Measurements from ENCODE around the gene RNF2.
"Not testable (repeated sequence)": the region's sequence is repeated elsewhere in the genome, so short reads cannot be mapped to it uniquely, and the experiment has no call there.

DNA sequence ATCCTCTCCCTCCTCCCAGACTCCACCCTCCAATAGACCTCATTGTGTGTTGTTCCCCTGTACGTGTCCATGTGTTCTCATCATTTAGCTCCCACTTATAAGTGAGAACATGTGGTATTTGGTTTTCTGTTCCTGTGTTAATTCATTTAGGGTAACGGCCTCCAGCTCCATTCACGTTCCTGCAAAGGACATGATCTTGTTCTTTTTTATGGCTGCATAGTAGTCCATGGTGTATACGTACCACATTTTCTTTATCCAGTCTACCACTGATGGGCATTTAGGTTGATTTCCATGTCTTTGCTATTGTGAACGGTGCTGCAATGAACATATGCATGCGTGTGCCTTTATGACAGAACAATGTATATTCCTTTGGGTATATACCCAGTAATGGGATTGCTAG is 45.4 kb upstream of the RNF2 start:
- TF ChIP-seq, protein P1, sequence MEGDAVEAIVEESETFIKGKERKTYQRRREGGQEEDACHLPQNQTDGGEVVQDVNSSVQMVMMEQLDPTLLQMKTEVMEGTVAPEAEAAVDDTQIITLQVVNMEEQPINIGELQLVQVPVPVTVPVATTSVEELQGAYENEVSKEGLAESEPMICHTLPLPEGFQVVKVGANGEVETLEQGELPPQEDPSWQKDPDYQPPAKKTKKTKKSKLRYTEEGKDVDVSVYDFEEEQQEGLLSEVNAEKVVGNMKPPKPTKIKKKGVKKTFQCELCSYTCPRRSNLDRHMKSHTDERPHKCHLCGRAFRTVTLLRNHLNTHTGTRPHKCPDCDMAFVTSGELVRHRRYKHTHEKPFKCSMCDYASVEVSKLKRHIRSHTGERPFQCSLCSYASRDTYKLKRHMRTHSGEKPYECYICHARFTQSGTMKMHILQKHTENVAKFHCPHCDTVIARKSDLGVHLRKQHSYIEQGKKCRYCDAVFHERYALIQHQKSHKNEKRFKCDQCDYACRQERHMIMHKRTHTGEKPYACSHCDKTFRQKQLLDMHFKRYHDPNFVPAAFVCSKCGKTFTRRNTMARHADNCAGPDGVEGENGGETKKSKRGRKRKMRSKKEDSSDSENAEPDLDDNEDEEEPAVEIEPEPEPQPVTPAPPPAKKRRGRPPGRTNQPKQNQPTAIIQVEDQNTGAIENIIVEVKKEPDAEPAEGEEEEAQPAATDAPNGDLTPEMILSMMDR (IDR thresholded peaks at IDR 0.05) = not testable (repeated sequence)
- not testable (repeated sequence) for TF ChIP-seq POLR2AphosphoS5, EP300, POLR2A (IDR thresholded peaks at IDR 0.05)

All from sigmoid colon (tissue), 4 donors.